H1 (cell line): ENCODE data around the gene MCCD1.

ENCODE experiments used
- CBX8 ChIP-seq: fragments of 300-800, 300-1000 bp; sonication (generic); IDR thresholded peaks from 2 replicates; pipeline ENCODE4 v1.7.1; 2016; ENCODE audit warnings: low read depth, low read length, borderline replicate concordance
- CREB1 ChIP-seq: IDR thresholded peaks from 2 replicates; pipeline ENCODE4 v1.6.1; 2012; ENCODE audit warnings: inconsistent platforms
- HDAC2 ChIP-seq, 2 experiments: fragments of 300-600 bp in 1 of 2; sonication (generic) in 1 of 2; IDR thresholded peaks; 2 replicates each; pipeline ENCODE4 v1.6.1; 2011 to 2012; ENCODE audit warnings: low read depth in 2 of 2, low read length in 2 of 2, mild to moderate bottlenecking in 2 of 2, moderate library complexity in 2 of 2, borderline replicate concordance in 1 of 2, inconsistent platforms in 1 of 2
- MAFK ChIP-seq: IDR thresholded peaks from 2 replicates; pipeline ENCODE4 v1.6.1; 2012; ENCODE audit warnings: low read depth, mild to moderate bottlenecking, improper control_type of control experiment, low read length
- POLR2A ChIP-seq, 2 experiments: IDR thresholded peaks; 1 replicate in 1 of 2; 2 replicates in 1 of 2; pipeline ENCODE4 v1.6.1; 2011; ENCODE audit warnings: low read depth in 2 of 2, low read length in 2 of 2, mild to moderate bottlenecking in 2 of 2; ENCODE audit errors: control extremely low read depth in 1 of 2
- POLR2AphosphoS5 ChIP-seq: IDR thresholded peaks from 2 replicates; pipeline ENCODE4 v1.6.1; 2011; ENCODE audit warnings: low read depth, low read length
- ZNF274 ChIP-seq: IDR thresholded peaks from 2 replicates; pipeline ENCODE4 v1.7.0; 2012; ENCODE audit warnings: low read length, borderline replicate concordance; ENCODE audit errors: extremely low read depth
- TF ChIP-seq, protein P1 (sequence below): IDR thresholded peaks from 2 replicates; pipeline ENCODE4 v1.6.1; 2011; ENCODE audit warnings: low read length, improper control_type of control experiment
- TF ChIP-seq, protein P2 (sequence below): IDR thresholded peaks from 2 replicates; pipeline ENCODE4 v1.6.1; 2012; ENCODE audit warnings: inconsistent platforms
- TF ChIP-seq, protein P3 (sequence below), 3 experiments: IDR thresholded peaks; 1 replicate in 2 of 3; 2 replicates in 1 of 3; pipeline versions ENCODE4 v1.5.1 to v1.6.1; 2011; ENCODE audit warnings: low read length in 3 of 3, mild to moderate bottlenecking in 3 of 3, inconsistent platforms in 2 of 3, low read depth in 1 of 3, moderate library complexity in 1 of 3; ENCODE audit not compliant: insufficient read depth in 1 of 3; ENCODE audit errors: control extremely low read depth in 1 of 3

DNA sequence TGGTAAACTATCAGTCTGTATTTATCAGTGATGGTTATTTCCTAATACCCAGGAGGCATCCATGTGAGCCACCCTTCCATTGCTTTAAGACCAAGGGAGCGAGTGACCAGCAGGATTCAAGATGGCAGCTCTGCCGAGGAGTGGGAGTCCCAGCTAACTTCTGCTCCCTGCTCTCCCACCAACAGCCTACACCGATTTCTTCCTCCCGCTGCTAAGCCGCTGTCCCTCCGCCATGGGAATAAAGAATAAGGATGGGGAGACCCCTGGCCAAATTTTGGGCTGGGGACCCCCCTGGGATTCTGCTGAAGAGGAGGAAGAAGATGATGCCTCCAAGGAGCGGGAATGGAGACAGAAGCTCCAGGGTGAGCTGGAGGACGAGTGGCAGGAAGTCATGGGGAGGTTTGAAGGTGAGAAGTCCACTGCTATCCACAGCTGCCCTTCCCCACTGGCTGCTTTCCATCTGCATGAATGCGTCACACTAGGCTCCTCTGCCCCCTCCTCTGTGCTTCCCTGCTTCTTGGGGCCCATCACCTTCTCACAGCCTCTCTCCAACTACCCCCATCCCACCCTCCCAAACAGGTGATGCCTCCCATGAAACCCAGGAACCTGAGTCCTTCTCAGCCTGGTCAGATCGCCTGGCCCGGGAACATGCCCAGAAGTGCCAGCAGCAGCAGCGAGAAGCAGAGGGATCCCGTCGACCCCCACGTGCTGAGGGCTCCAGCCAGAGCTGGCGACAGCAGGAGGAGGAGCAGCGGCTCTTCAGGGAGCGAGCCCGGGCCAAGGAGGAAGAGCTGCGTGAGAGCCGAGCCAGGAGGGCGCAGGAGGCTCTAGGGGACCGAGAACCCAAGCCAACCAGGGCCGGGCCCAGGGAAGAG, 28.9 kb downstream of the MCCD1 start:
- TF ChIP-seq, protein P1, sequence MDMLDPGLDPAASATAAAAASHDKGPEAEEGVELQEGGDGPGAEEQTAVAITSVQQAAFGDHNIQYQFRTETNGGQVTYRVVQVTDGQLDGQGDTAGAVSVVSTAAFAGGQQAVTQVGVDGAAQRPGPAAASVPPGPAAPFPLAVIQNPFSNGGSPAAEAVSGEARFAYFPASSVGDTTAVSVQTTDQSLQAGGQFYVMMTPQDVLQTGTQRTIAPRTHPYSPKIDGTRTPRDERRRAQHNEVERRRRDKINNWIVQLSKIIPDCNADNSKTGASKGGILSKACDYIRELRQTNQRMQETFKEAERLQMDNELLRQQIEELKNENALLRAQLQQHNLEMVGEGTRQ, result no peak
- no peak for TF ChIP-seq POLR2A (IDR thresholded peaks at IDR 0.05; ENCODE audit: control extremely low read depth in 1 of 2, low read depth in 2 of 2, low read length in 2 of 2)
- TF ChIP-seq ZNF274, result no peak
- TF ChIP-seq, protein P2, sequence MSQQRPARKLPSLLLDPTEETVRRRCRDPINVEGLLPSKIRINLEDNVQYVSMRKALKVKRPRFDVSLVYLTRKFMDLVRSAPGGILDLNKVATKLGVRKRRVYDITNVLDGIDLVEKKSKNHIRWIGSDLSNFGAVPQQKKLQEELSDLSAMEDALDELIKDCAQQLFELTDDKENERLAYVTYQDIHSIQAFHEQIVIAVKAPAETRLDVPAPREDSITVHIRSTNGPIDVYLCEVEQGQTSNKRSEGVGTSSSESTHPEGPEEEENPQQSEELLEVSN, result no peak
- TF ChIP-seq MAFK, result no peak
- TF ChIP-seq, protein P3, sequence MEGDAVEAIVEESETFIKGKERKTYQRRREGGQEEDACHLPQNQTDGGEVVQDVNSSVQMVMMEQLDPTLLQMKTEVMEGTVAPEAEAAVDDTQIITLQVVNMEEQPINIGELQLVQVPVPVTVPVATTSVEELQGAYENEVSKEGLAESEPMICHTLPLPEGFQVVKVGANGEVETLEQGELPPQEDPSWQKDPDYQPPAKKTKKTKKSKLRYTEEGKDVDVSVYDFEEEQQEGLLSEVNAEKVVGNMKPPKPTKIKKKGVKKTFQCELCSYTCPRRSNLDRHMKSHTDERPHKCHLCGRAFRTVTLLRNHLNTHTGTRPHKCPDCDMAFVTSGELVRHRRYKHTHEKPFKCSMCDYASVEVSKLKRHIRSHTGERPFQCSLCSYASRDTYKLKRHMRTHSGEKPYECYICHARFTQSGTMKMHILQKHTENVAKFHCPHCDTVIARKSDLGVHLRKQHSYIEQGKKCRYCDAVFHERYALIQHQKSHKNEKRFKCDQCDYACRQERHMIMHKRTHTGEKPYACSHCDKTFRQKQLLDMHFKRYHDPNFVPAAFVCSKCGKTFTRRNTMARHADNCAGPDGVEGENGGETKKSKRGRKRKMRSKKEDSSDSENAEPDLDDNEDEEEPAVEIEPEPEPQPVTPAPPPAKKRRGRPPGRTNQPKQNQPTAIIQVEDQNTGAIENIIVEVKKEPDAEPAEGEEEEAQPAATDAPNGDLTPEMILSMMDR (IDR thresholded peaks at IDR 0.05; ENCODE audit: control extremely low read depth in 1 of 3, insufficient read depth in 1 of 3, low read depth in 1 of 3, low read length in 3 of 3), result no peak
- no peak for TF ChIP-seq CREB1
- no peak for TF ChIP-seq HDAC2 (IDR thresholded peaks at IDR 0.05; ENCODE audit: borderline replicate concordance in 1 of 2, low read depth in 2 of 2, low read length in 2 of 2)
- no peak for TF ChIP-seq POLR2AphosphoS5
- TF ChIP-seq CBX8, result no peak
